BE2C (cell line): ENCODE measurements around the gene MADD.

Experiments
- DNase-seq: peaks from one replicate; pipeline ENCODE4 v3.0.0-alpha.2; 2020
- H3K27me3 ChIP-seq: fragments of 250-450 bp; sonication (Bioruptor Pico); 2 replicates; pipeline ENCODE4 v1.5.1; 2020; ENCODE audit warnings: mild to moderate bottlenecking
- H3K36me3 ChIP-seq: fragments of 250-450 bp; sonication (Bioruptor Pico); 2 replicates; pipeline ENCODE4 v1.5.1; 2020; ENCODE audit warnings: mild to moderate bottlenecking
- H3K4me1 ChIP-seq: fragments of 250-450 bp; sonication (Bioruptor Pico); 2 replicates; pipeline ENCODE4 v1.5.1; 2020
- H3K4me3 ChIP-seq: 2 replicates; pipeline ENCODE4 v1.5.1; 2011; ENCODE audit warnings: low read depth, low read length
- H3K9me3 ChIP-seq: fragments of 250-450 bp; sonication (Bioruptor Pico); 2 replicates; pipeline ENCODE4 v1.5.1; 2020
- TF ChIP-seq, protein P1 (sequence below): IDR thresholded peaks from 2 replicates; pipeline ENCODE4 v1.5.1; 2012; ENCODE audit warnings: mild to moderate bottlenecking, low read depth, low read length

MADD gene

DNA sequence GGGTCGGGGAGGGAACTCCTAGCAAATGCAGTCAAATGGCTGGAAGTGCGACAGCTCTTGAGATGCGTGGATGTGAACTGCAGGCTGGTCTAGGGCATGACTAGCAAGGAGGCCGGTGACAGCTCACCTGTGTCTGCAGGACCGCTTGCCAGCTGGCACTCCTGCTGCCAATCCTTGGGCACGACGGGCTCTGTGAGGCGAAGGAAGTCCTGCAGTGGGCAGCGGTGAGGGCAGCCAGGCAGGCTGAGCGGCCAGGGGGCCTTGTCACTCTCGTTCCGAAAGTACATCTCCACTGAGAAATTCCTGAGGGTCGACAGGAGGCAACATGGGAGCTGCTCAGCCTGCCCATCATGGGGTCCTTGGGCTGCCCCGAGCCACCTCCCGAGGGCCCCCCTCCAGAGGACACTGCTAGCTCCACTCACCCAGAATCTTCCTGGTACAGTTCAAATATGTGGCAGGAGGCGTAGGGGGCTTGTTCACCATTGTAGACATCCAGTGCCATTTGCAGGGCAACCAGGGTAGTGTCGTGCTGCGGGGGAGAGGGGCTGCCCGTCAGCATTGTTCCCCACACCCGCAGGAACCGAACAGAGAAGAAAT is 27.2 kb upstream of the MADD start:
- TF ChIP-seq, protein P1, sequence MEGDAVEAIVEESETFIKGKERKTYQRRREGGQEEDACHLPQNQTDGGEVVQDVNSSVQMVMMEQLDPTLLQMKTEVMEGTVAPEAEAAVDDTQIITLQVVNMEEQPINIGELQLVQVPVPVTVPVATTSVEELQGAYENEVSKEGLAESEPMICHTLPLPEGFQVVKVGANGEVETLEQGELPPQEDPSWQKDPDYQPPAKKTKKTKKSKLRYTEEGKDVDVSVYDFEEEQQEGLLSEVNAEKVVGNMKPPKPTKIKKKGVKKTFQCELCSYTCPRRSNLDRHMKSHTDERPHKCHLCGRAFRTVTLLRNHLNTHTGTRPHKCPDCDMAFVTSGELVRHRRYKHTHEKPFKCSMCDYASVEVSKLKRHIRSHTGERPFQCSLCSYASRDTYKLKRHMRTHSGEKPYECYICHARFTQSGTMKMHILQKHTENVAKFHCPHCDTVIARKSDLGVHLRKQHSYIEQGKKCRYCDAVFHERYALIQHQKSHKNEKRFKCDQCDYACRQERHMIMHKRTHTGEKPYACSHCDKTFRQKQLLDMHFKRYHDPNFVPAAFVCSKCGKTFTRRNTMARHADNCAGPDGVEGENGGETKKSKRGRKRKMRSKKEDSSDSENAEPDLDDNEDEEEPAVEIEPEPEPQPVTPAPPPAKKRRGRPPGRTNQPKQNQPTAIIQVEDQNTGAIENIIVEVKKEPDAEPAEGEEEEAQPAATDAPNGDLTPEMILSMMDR: no peak
- Histone ChIP-seq H3K4me1 (no peaks in the 10 kb centered on the region), H3K9me3 (no peaks in the 10 kb centered on the region), H3K4me3 (no peak overlapping the region), H3K27me3 (no peaks in the 10 kb centered on the region), H3K36me3 (peaks cover 3% of the 10 kb centered on the region)
- no peak for DNase-seq

DNA sequence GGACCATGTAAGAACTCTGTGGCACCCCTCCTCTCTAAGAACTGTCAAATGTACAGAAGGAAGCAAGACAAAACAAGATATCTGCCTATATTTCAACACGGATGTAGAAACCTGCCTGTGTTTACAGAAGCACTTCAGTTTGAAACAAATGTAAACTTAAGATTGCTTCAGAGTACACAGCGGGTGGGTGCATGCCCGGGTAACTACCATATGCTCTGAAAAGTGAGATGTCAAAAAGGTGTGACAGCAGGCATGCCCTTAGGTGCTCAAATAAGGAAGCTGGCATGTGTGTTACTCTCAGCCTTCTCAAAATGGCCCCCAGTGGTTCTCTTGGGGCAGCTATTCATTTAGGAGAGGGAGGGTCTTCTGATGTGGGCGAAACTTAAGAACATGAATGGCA is 26.5 kb upstream of the MADD start:
- Histone ChIP-seq H3K36me3 (peaks cover 3% of the 10 kb centered on the region), H3K4me3 (no peak overlapping the region), H3K4me1 (no peaks in the 10 kb centered on the region), H3K9me3 (no peaks in the 10 kb centered on the region), H3K27me3 (no peaks in the 10 kb centered on the region)
- TF ChIP-seq, protein P1: no peak
- DNase-seq: no peak

DNA sequence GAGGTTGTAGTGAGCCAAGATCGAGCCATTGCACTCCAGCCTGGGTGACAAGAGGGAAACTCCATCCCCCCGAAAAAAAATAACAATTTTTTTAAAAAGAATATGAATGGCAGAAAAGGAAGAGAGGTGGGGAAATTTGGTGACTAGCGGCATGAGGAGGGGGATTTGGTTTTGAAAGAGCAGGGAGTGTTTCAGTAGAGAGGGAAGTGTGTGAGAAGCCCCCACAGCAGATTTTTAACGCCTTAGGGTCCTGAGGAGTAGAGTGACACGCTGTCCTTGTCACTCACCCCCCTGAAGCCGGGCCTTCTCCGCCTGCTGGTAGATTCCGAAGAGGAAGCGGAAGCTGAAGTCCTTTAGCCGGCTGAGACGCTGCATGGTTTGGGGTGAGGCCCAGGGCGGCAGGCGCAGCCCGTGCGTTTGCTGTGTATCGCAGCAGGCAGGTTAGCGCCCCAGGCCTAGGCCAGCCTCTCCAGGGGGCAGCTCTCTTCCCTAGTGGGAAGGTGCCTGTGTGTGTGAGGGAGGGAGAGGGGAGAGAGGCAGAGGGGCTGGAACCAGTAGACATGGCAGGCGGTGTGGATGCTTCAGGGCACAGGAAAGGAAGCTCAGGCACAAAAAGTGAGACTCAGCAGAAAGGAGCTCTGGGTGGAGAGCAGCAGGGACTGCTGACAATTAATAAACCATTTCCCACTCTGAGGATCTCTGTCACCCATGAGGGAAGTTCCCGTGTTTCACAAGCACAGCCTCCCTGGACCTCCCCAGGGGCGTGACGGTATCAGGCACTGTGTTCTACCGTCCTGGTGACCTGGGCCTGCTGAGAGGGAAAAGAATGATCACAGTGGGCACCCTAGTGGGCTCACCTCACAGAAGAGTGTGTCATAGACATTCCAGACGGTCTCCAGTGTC is 25.2 kb upstream of the MADD start:
- TF ChIP-seq, protein P1: no peak
- H3K27me3 ChIP-seq: no peaks in the 10 kb centered on the region
- H3K4me3 ChIP-seq: no peak overlapping the region
- no peak for DNase-seq
- H3K4me1 ChIP-seq: no peaks in the 10 kb centered on the region; the same call in 1 of the 2 replicates
- H3K9me3 ChIP-seq: no peaks in the 10 kb centered on the region
- peaks cover 3% of the 10 kb centered on the region for H3K36me3 ChIP-seq

DNA sequence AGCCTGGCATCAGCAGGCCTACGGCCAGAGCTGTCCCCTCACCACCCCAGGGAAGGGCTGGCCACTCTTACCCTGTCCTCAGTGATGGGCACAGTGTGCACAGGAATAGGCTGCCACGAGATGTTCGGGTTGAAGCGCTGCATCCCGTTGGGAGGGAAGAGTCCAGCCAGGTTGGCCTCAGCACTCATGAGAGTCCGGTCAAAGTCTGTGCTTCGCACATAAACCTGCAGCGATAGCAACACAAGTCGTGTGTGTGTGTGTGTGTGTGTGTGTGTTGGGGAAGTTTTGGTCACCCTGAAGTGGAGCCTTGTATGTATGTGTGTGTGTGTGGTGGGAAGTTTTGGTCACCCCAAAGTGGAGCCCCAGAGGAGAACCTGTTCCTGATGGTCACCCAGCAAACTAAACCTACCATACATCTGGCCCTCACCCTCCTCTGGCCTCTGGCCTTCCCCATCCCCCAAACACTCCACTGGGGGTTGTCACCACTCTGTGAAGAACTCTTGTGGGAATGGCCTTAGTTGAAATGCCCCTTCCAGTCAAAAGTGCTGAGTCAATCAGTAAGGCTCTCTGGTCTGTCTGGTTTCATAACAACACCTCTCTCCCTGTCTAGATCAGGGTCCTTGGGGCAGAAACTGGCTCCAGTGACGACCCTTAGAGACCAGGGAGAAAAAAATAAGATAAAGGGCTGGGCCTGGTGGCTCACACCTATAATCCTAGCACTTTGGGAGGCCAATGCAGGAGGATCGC is 24.1 kb upstream of the MADD start:
- no peaks in the 10 kb centered on the region; the same call in 1 of the 2 replicates for H3K4me1 ChIP-seq
- H3K36me3 ChIP-seq: no peaks in the 10 kb centered on the region; the same call in 1 of the 2 replicates
- H3K9me3 ChIP-seq: no peaks in the 10 kb centered on the region
- no peak for DNase-seq
- no peaks in the 10 kb centered on the region for H3K27me3 ChIP-seq
- TF ChIP-seq, protein P1: no peak
- no peak overlapping the region for H3K4me3 ChIP-seq

DNA sequence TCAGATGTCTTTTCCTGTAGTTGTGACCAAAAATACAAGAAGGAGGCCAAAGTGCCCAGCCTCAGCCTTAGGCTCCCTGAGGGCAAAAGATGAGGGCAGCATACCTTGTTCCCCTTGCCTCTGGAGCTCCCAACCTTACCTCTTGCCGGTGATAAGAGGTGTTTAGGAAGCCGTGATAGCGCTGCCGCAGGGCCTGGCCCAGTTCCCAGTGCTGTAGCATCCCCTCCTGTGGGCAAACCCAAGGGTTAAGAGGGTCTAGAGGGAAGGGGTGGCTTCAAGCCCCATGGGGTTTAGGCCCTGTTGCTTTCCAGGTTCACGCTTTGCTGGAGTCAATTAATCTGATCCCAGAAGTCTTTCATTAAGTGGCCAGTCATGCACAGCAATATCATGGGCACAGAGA is 22.4 kb upstream of the MADD start:
- Histone ChIP-seq H3K4me1 (no peaks in the 10 kb centered on the region; the same call in 1 of the 2 replicates), H3K27me3 (no peaks in the 10 kb centered on the region), H3K4me3 (peak overlapping the region; percentile 85), H3K9me3 (no peaks in the 10 kb centered on the region), H3K36me3 (no peaks in the 10 kb centered on the region; the same call in 1 of the 2 replicates)
- TF ChIP-seq, protein P1: no peak
- DNase-seq: no peak
